ENCODE results near the gene FOXP4. TPM values are rescaled to one million over a fixed set of nuclear protein-coding genes. Genes with fewer than 3 reads are reported as not detected.

The FOXP4 gene
- total RNA-seq, 3 donors from 2014 or later: 5.1 to 11.0 (median 5.6) TPM

DNA sequence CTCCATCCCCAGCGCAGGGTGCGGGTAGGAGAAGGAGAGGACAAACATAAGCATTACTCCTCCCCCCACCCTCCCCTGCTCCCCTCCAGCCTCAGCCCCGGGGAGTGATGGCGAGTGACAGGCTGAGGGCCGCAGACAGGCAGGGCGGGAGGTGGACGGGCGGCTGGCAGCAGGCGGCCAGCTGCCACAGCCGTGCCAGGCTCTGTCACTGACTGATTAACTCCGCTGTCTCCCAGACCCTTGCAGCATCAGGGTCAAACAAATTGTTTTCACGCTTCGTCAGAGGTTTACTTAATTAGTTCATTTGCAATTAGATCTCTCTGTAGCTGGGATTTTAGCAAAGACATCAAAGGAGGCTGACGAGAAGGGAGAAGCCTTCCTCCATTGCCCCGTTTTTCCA lies 41.9 kb downstream of the FOXP4 start:
- Histone ChIP-seq H3K9me3 (no peaks in the 10 kb centered on the region), H3K36me3 (peaks cover 6% of the 10 kb centered on the region), H3K27ac (no peak overlapping the region), H3K4me3 (no peak overlapping the region), H3K27me3 (no peaks in the 10 kb centered on the region), H3K4me1 (peaks cover 0 to 3% of the 10 kb centered on the region in 2 donors)
- no peak for DNase-seq (ENCODE audit: low spot score in 2 of 2)
- intact Hi-C loops (cut with DNase I; ENCODE audit: low total_unique reads): loop anchor here (10.0 kb wide), 1 partner anchor 123 kb away; no protein-coding TSS in a partner anchor
- TF ChIP-seq POLR2AphosphoS5 (IDR thresholded peaks at IDR 0.05): no peak
- TF ChIP-seq, protein P1, sequence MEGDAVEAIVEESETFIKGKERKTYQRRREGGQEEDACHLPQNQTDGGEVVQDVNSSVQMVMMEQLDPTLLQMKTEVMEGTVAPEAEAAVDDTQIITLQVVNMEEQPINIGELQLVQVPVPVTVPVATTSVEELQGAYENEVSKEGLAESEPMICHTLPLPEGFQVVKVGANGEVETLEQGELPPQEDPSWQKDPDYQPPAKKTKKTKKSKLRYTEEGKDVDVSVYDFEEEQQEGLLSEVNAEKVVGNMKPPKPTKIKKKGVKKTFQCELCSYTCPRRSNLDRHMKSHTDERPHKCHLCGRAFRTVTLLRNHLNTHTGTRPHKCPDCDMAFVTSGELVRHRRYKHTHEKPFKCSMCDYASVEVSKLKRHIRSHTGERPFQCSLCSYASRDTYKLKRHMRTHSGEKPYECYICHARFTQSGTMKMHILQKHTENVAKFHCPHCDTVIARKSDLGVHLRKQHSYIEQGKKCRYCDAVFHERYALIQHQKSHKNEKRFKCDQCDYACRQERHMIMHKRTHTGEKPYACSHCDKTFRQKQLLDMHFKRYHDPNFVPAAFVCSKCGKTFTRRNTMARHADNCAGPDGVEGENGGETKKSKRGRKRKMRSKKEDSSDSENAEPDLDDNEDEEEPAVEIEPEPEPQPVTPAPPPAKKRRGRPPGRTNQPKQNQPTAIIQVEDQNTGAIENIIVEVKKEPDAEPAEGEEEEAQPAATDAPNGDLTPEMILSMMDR (IDR thresholded peaks at IDR 0.05): no peak
- no peak for TF ChIP-seq POLR2A (IDR thresholded peaks at IDR 0.05)

DNA sequence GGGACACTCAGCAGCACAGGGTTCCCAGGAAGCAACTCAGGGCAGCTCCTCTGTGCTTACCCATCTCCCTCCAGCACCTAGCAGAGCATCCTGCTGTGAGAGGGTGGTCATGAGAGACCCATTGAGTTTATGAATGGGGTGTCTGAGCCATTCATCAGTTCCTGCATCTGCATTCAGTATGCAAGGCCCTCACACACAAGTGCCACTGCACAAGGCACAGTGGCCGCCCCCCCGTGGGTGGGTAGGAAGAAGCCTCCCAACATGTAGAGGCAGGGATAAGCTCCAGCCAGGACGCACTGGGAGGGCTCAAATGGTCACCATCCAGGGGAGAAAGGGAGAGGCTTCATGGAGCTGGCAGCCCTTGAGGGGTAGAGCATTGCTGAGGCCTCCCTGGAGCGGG lies 43.0 kb downstream of the FOXP4 start:
- DNase-seq (ENCODE audit: low spot score in 2 of 2): no peak
- intact Hi-C loops (cut with DNase I; ENCODE audit: low total_unique reads): loop anchor here (10.0 kb wide), 1 partner anchor 124 kb away; no protein-coding TSS in a partner anchor
- no peak overlapping the region for H3K4me3 ChIP-seq
- H3K4me1 ChIP-seq: no peaks in the 10 kb centered on the region
- no peaks in the 10 kb centered on the region for H3K27me3 ChIP-seq
- H3K36me3 ChIP-seq: peaks cover 6% of the 10 kb centered on the region
- H3K9me3 ChIP-seq: no peaks in the 10 kb centered on the region
- TF ChIP-seq POLR2AphosphoS5 (IDR thresholded peaks at IDR 0.05): no peak
- no peak for TF ChIP-seq POLR2A (IDR thresholded peaks at IDR 0.05)
- TF ChIP-seq, protein P1 (IDR thresholded peaks at IDR 0.05): no peak
- H3K27ac ChIP-seq: no peak overlapping the region

DNA sequence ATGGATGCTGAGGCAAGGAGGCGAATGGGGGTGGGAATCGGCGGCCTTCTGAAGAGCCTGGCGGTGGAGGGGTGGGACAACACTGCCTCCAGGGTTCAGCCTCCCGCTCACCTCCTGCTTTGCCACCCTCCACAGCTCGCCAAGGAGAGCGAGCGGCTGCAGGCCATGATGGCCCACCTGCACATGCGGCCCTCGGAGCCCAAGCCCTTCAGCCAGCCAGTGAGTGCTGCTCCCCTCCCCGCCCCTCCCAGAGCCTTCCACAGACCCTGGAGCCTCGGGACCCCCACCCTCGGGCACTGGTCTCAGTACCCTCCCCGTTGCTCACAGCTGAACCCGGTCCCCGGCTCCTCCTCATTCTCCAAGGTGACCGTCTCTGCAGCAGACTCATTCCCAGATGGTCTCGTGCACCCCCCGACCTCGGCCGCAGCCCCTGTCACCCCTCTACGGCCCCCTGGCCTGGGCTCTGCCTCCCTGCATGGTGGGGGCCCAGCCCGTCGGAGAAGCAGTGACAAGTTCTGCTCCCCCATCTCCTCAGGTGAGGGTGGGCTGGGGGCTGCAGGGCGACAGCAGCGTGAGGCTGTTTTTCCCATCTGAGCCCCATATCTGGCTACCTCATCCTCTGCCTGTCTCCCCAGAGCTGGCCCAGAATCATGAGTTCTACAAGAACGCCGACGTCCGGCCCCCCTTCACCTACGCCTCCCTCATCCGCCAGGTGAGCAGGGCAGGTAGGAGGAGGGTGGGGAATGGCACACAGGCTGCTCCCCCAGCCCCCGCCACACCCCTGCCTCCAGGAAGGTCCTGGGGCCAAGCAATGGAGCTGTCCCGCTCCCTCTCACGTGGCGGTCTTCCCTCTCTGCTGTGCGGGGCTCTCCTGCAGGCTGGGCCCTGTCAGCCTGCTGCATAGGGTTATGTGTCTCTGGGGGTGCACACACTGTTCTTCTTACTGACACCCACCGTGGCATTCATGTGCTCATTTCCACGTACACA lies 43.7 kb downstream of the FOXP4 start:
- H3K27ac ChIP-seq: no peak overlapping the region
- peaks cover 6% of the 10 kb centered on the region for H3K36me3 ChIP-seq
- no peak for DNase-seq (ENCODE audit: low spot score in 2 of 2)
- H3K4me1 ChIP-seq: no peaks in the 10 kb centered on the region
- no peaks in the 10 kb centered on the region for H3K9me3 ChIP-seq
- intact Hi-C loops (cut with DNase I; ENCODE audit: low total_unique reads): loop anchor here (10.0 kb wide), 2 partner anchors 125 to 225 kb away; no protein-coding TSS in a partner anchor
- no peaks in the 10 kb centered on the region for H3K27me3 ChIP-seq
- H3K4me3 ChIP-seq: no peak overlapping the region
- TF ChIP-seq, protein P1 (IDR thresholded peaks at IDR 0.05): no peak
- no peak for TF ChIP-seq POLR2A (IDR thresholded peaks at IDR 0.05)
- TF ChIP-seq POLR2AphosphoS5 (IDR thresholded peaks at IDR 0.05): no peak

DNA sequence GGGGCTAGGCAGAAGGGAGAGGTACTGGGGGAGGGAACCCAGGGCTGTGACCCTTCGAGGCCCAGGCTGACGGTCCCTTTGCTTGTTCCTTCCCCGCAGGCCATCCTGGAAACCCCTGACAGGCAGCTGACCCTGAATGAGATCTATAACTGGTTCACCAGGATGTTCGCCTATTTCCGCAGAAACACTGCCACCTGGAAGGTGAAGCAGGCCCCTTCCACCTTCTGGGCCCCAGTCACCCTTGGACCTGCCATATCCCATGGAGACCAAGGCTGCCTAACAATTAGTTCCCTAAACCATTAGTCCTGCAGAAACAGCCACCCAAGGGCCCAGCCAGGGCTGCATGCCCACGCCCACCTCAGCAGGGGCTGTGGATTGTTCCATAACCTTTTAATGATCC lies 44.9 kb downstream of the FOXP4 start:
- no peak for DNase-seq (ENCODE audit: low spot score in 2 of 2)
- no peaks in the 10 kb centered on the region for H3K9me3 ChIP-seq
- TF ChIP-seq POLR2AphosphoS5 (IDR thresholded peaks at IDR 0.05): no peak
- no peak for TF ChIP-seq POLR2A (IDR thresholded peaks at IDR 0.05)
- TF ChIP-seq, protein P1 (IDR thresholded peaks at IDR 0.05): no peak
- no peaks in the 10 kb centered on the region for H3K4me1 ChIP-seq
- no peak overlapping the region for H3K4me3 ChIP-seq
- peak overlapping the region in 1 of 2 donors; percentile 3 for H3K27ac ChIP-seq
- intact Hi-C loops (cut with DNase I; ENCODE audit: low total_unique reads): loop anchor here (10.0 kb wide), 1 partner anchor 226 kb away; no protein-coding TSS in a partner anchor
- peaks cover 6% of the 10 kb centered on the region for H3K36me3 ChIP-seq
- H3K27me3 ChIP-seq: no peaks in the 10 kb centered on the region

All from breast epithelium (tissue), 4 donors.